GM06990 (cell line): Measurements from ENCODE around the gene FGFRL1.

Source experiments
- DNase-seq: peaks from one replicate; pipeline ENCODE4 v3.0.0-alpha.2; 2011; ENCODE audit not compliant: insufficient read length; ENCODE audit errors: extremely low read depth
- H3K27me3 ChIP-seq: replicated peaks from 2 replicates; pipeline ENCODE4 v1.6.0; 2011; ENCODE audit warnings: low read length; ENCODE audit not compliant: control insufficient read depth, insufficient read depth
- H3K36me3 ChIP-seq: 2 replicates; pipeline ENCODE4 v1.5.1; 2011; ENCODE audit warnings: low read length; ENCODE audit not compliant: control insufficient read depth, insufficient read depth
- H3K4me3 ChIP-seq: replicated peaks from 2 replicates; pipeline ENCODE4 v1.5.1; 2011; ENCODE audit warnings: low read depth, mild to moderate bottlenecking, control low read depth, low read length
- CTCF ChIP-seq: IDR thresholded peaks from 2 replicates; pipeline ENCODE4 v1.5.1; 2011; ENCODE audit warnings: low read length, control low read depth, mild to moderate bottlenecking, inconsistent platforms; ENCODE audit not compliant: insufficient read depth, poor library complexity, severe bottlenecking

The FGFRL1 gene

GRCh38 chr4:965048-965765, 46.2 kb upstream of the FGFRL1 start:
- no peak for TF ChIP-seq CTCF
- Histone ChIP-seq H3K4me3 (no peak overlapping the region), H3K36me3 (peaks cover 5% of the 10 kb centered on the region), H3K27me3 (no peaks in the 10 kb centered on the region)
- DNase-seq: no peak

- no peak for TF ChIP-seq CTCF
- DNase-seq: no peak
- H3K36me3 ChIP-seq: peaks cover 6% of the 10 kb centered on the region
Observed at GRCh38 chr4:965766-966134, 45.7 kb upstream of the FGFRL1 start.

GRCh38 chr4:966266-967112, 44.9 kb upstream of the FGFRL1 start:
- DNase-seq: no peak
- no peak for TF ChIP-seq CTCF
- Histone ChIP-seq H3K4me3 (no peak overlapping the region), H3K27me3 (no peaks in the 10 kb centered on the region), H3K36me3 (peaks cover 6% of the 10 kb centered on the region)

More at GRCh38 chr4:965766-966134, 45.7 kb upstream of the FGFRL1 start:
- H3K27me3 ChIP-seq: no peaks in the 10 kb centered on the region
- no peak overlapping the region for H3K4me3 ChIP-seq

- DNase-seq: no peak
- Histone ChIP-seq H3K4me3 (no peak overlapping the region), H3K36me3 (peaks cover 3% of the 10 kb centered on the region), H3K27me3 (no peaks in the 10 kb centered on the region)
- TF ChIP-seq CTCF: no peak
Observed at GRCh38 chr4:967113-968104, 44.0 kb upstream of the FGFRL1 start.

GRCh38 chr4:968221-968620, 43.2 kb upstream of the FGFRL1 start:
- no peak for DNase-seq
- Histone ChIP-seq H3K36me3 (peaks cover 2% of the 10 kb centered on the region), H3K4me3 (no peak overlapping the region), H3K27me3 (no peaks in the 10 kb centered on the region)
- no peak for TF ChIP-seq CTCF
